Suppressor macrophage (primary cell): ENCODE data around the gene MT1G.
"Not testable (repeated sequence)": the region's sequence is repeated elsewhere in the genome, so short reads cannot be mapped to it uniquely, and the experiment has no call there.

Experiments used
- DNase-seq, 4 experiments: peaks; one replicate each; pipeline ENCODE4 v3.0.0-alpha.2; 2020 to 2022

The MT1G gene

GRCh38 chr16:56634715-56635440, 33.0 kb downstream of the MT1G start:
- DNase-seq: peak in 1 of 4 experiments; percentile 19

DNA sequence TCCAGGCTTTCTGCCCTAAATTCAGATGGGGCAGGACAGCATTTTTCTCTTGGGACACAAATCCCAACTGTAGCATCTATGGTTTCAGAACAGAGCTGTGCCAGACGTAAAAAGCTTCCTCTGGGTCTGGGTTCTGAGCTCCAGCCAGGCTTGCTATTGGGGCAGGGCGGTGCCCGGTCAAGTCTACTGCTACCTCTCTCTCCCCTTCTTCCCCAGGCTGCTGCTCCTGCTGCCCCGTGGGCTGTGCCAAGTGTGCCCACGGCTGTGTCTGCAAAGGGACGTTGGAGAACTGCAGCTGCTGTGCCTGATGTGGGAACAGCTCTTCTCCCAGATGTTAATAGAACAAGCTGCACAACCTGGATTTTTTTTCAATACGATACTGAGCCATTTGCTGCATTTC, 34.3 kb downstream of the MT1G start:
- no peak for DNase-seq

GRCh38 chr16:56632848-56633365, 35.0 kb downstream of the MT1G start:
- no peak for DNase-seq

- DNase-seq: peak in 1 of 4 experiments; percentile 43
Observed at GRCh38 chr16:56632156-56632847, 35.6 kb downstream of the MT1G start, which contains the start of gene MT1M. TSS of gene MT1M (plus strand) at chr16:56632659. CDS start at chr16:56632732, 73 bp downstream.

GRCh38 chr16:56631832-56632155, 36.1 kb downstream of the MT1G start:
- DNase-seq: peak in 1 of 4 experiments; percentile 32

GRCh38 chr16:56631197-56631596, 36.7 kb downstream of the MT1G start:
- DNase-seq: no peak

GRCh38 chr16:56630134-56630533, 37.7 kb downstream of the MT1G start:
- peak in 2 of 4 experiments; percentile 21 to 39 for DNase-seq

GRCh38 chr16:56629531-56629930, 38.3 kb downstream of the MT1G start:
- DNase-seq: peak in 1 of 4 experiments; percentile 22

DNA sequence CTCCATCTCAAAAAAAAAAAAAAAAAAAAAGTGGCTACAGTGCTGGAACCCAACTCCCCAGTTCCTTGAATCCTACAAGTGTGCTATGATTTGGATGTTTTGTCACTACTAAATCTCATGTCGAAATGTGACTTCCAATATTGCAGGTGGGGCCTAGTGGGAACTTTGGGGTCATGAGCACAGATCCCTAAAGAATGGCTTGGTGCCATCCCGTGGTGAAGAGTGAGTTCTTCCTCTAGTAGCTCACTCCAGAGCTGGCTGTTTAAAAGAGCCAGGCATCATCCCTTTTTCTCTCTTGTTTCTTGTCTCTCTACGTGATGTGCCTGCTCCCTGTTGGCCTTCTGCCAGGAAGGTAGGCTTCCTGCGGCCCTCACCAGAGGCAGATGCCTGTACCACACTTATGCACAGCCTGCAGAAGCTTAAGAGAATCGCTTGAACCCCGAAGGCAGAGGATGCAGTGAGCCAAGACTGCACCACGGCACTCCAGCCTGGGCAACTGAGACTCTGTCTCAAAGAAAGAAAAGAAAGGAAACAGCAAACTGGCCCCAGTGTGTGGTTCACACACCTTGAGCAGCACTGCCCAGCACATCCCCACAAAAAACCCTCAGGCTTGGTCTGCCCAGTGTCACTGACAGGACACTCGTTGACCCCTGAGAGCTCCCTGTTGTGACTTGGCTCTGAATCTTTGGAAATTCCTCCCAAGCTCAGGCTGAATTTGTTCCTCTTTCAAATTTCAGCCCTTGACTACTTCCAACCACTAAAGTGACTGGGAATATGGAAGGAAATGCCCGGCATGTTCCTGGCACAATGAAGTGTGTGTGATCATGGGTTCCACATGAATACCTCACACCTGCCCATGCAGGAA, 39.1 kb downstream of the MT1G start:
- DNase-seq: no peak

DNA sequence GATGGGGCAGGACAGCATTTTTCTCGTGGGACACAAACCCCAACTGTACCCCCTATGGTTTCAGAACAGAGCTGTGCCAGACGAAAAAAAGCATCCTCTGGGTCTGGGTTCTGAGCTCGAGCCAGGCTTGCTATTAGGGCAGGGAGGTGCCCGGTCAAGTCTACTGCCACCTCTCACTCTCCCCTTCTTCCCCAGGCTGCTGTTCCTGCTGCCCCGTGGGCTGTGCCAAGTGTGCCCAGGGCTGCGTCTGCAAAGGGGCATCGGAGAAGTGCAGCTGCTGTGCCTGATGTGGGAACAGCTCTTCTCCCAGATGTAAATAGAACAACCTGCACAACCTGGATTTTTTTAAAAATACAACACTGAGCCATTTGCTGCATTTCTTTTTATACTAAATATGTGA, 41.2 kb downstream of the MT1G start:
- no peak for DNase-seq

DNA sequence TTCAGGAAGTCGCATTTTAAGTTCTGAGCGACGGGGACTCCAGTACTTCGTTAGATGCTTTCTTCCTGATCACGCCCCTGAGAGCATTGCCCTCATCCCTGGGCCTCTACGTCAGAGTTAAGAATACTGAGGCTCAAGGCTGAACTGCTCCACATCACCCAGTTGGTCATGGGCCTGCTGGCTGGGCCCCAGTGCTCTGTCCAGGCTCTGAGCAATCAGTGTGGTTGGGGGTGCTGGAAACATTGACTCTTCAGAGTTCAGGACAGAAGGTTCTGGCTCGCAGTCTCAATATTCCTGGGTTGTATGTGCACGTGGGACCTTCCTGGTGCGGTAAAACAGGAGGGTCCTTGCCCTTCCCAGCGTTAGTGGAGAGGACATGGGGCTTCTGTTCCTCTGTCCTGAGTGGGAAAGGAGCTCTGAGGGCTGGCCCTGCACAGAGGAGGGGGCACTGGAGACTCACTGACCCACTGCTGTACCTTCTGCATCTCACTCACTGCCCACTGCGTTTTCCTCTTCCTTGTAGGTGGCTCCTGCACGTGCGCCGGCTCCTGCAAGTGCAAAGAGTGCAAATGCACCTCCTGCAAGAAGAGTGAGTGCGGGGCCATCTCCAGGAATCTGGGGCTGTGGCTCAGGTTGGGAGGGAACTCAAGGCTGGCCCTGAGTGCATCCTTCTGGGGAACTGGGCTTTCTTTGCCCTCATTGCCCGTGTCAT, 41.8 kb downstream of the MT1G start:
- peak; percentile 31 to 61 (median 39) for DNase-seq

GRCh38 chr16:56625140-56625942, 42.5 kb downstream of the MT1G start, which contains the start of gene MT1E:
TSS of gene MT1E (plus strand) at chr16:56625781. CDS start at chr16:56625852, 71 bp downstream.
- peak; percentile 78 to 86 (median 81) for DNase-seq

- DNase-seq: peak in 2 of 4 experiments; percentile 30 to 47
Observed at GRCh38 chr16:56623637-56624036, 44.2 kb downstream of the MT1G start.

GRCh38 chr16:56623184-56623583, 44.7 kb downstream of the MT1G start:
- not testable (repeated sequence) for DNase-seq

GRCh38 chr16:56621665-56622445, 46.0 kb downstream of the MT1G start:
- not testable (repeated sequence) for DNase-seq

GRCh38 chr16:56620339-56620897, 47.4 kb downstream of the MT1G start:
- no peak for DNase-seq

GRCh38 chr16:56618138-56618537, 49.7 kb downstream of the MT1G start:
- DNase-seq: no peak

DNA sequence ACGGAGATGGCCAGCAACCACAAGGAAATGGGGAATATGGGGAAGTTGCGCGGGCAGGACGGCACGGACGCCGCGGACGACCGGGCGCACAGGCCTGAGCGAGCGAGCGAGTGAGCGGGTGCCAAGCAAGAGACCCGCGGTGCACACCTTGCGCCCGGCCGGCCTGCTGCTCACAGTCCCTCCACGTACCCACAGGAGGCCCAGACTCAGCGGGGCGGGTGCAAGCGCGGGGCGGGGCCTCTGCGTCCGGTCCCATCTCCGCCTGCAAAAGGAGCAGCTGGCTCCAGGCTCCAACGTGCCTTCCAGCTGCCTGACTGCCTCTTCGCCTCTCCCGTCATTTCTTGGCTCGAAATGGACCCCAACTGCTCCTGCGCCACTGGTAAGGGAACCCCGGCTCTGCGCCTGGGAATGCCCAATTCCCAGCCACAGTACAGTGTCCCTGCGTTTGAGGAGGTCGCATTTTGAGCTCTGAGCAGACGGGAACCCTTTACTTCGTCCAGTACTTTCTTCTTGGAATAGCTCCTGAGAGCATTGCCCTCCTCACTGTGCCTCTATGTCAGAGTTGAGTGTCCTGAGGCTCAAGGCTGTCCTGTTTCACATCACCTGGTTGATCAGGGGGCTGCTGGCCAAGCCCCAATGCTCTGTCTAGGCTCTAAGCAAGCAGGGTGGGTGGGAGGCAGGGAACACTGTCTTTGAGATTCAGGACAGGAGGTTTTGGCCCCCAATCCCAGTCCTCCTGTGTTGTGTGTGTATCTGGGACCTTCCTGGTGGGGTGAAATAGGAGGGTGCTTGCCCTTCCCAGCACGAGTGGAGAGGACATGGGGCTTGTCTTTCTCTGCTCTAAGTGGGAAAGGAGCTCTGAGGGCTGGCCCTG, 50.4 kb downstream of the MT1G start:
- DNase-seq: peak in 3 of 4 experiments; percentile 34 to 55 (median 53)
